Motor neuron (in vitro differentiated cells): ENCODE data around the gene TM4SF18. TPM values are rescaled to one million over a fixed set of nuclear protein-coding genes. Genes with fewer than 3 reads are reported as not detected.

ENCODE experiments used
- ATAC-seq, 8 experiments: fragments of 200-7000 bp; cut with Tn5 transposase; replicated peaks in 6 of 8; 2 replicates each; pipeline ENCODE4 v1.8.0; 2021; ENCODE audit warnings: mild to moderate bottlenecking in 8 of 8, moderate library complexity in 8 of 8
- H3K27ac ChIP-seq, 2 donors: fragments of 250-450 bp; sonication (Bioruptor Pico); 2 replicates each; pipeline ENCODE4 v1.9.0; 2021; ENCODE audit warnings: antibody characterized with exemption in 2 of 2, mild to moderate bottlenecking in 2 of 2, moderate library complexity in 1 of 2
- H3K4me1 ChIP-seq, 2 donors: fragments of 250-450 bp; sonication (Bioruptor Pico); replicated peaks in 1 of 2; 2 replicates each; pipeline ENCODE4 v1.6.1; 2021; ENCODE audit warnings: antibody characterized with exemption in 2 of 2, mild to moderate bottlenecking in 2 of 2, moderate library complexity in 1 of 2
- H3K4me3 ChIP-seq, 5 donors: fragments of 250-450 bp; sonication (Bioruptor Pico); 2 replicates each; pipeline ENCODE4 v1.9.0; 2021; ENCODE audit warnings: antibody characterized with exemption in 5 of 5, mild to moderate bottlenecking in 5 of 5, moderate library complexity in 4 of 5
- WGBS, 10 experiments: fragments of 450-650 bp; shearing (Covaris generic); methylation state at CpG; one replicate each; pipeline ENCODE4 v1.0.0; 2022; 5-methylcytosine and 5-hydroxymethylcytosine counted together
- in situ Hi-C, 9 experiments: fragments of 400-800 bp; cut with MboI; loops; one replicate each; pipeline ENCODE4 v1.15.0; 2021; ENCODE audit warnings: low sequenced_read_pairs in 9 of 9, low pct_unique_long_range_greater_than_20kb in 2 of 9; ENCODE audit not compliant: unreplicated experiment in 9 of 9
- total RNA-seq, 8 experiments: library from RNA; unstranded; fragments of 300-600 nt; gene quantifications; 2 replicates each; pipeline versions ENCODE4 v1.2.3 to v1.2.4, GENCODE V29; 2022

TM4SF18 gene
- total RNA-seq, 8 experiments from 2014 or later: under 0.01 to 0.86 (median 0.28) TPM; not detected in 1

- peaks cover 0 to 6% of the 10 kb centered on the region in 2 donors for H3K4me1 ChIP-seq
- WGBS, 10 experiments: 43 to 100% (median 100%) methylated on average over 1 of the region's 1 CpG; no CpG with 5 or more reads in 3 of the 10 experiments
- H3K27ac ChIP-seq: no peak overlapping the region
- H3K4me3 ChIP-seq: no peak overlapping the region
- in situ Hi-C loops: no loop called here
- no peak for ATAC-seq
Observed at GRCh38 chr3:149374391-149374790, 41.0 kb upstream of the TM4SF18 start.

GRCh38 chr3:149373235-149374125 is 40.0 kb upstream of the TM4SF18 start:
- in situ Hi-C loops: no loop called here
- H3K27ac ChIP-seq: no peak overlapping the region
- peaks cover 0 to 6% of the 10 kb centered on the region in 2 donors for H3K4me1 ChIP-seq
- 0 to 86% (median 54%) methylated on average over 1 to 2 of the region's 2 CpGs for WGBS, 10 experiments
- no peak overlapping the region for H3K4me3 ChIP-seq
- ATAC-seq: peak in 2 of 8 experiments; percentile 92 to 96

GRCh38 chr3:149371723-149372114 is 38.3 kb upstream of the TM4SF18 start:
- H3K4me1 ChIP-seq: peaks cover 0 to 6% of the 10 kb centered on the region in 2 donors
- in situ Hi-C loops: no loop called here
- ATAC-seq: no peak
- H3K4me3 ChIP-seq: no peak overlapping the region
- WGBS, 10 experiments: 31 to 100% (median 82%) methylated on average over 1 to 2 of the region's 2 CpGs; no CpG with 5 or more reads in 1 of the 10 experiments
- H3K27ac ChIP-seq: no peak overlapping the region

- H3K4me3 ChIP-seq: no peak overlapping the region
- WGBS, 10 experiments: 20 to 90% (median 76%) methylated on average over 1 to 7 of the region's 7 CpGs
- H3K27ac ChIP-seq: no peak overlapping the region
- in situ Hi-C loops: no loop called here
- peaks cover 0 to 6% of the 10 kb centered on the region in 2 donors for H3K4me1 ChIP-seq
- peak in 2 of 8 experiments; percentile 50 to 73 for ATAC-seq
Observed at GRCh38 chr3:149371001-149371722, 37.7 kb upstream of the TM4SF18 start.

- WGBS, 10 experiments: 17 to 88% (median 53%) methylated on average over 1 to 3 of the region's 3 CpGs; no CpG with 5 or more reads in 1 of the 10 experiments
- no peak overlapping the region for H3K27ac ChIP-seq
- no peak overlapping the region for H3K4me3 ChIP-seq
- peaks cover 0 to 6% of the 10 kb centered on the region in 2 donors for H3K4me1 ChIP-seq
- ATAC-seq: peak in 1 of 8 experiments; percentile 10
- in situ Hi-C loops: no loop called here
Observed at GRCh38 chr3:149369991-149370866, 36.8 kb upstream of the TM4SF18 start.

GRCh38 chr3:149368674-149369497 is 35.5 kb upstream of the TM4SF18 start:
- in situ Hi-C loops: no loop called here
- 38 to 97% (median 60%) methylated on average over 5 to 6 of the region's 6 CpGs; no CpG with 5 or more reads in 1 of the 10 experiments for WGBS, 10 experiments
- Histone ChIP-seq H3K4me3 (no peak overlapping the region), H3K27ac (no peak overlapping the region), H3K4me1 (peaks cover 0 to 6% of the 10 kb centered on the region in 2 donors)
- ATAC-seq: peak in 6 of 8 experiments; percentile 40 to 80 (median 64)

GRCh38 chr3:149368201-149368673 is 34.8 kb upstream of the TM4SF18 start:
- WGBS, 10 experiments: 63 to 98% (median 90%) methylated on average over 3 to 6 of the region's 6 CpGs
- H3K4me1 ChIP-seq: peaks cover 0 to 6% of the 10 kb centered on the region in 2 donors
- in situ Hi-C loops: no loop called here
- H3K4me3 ChIP-seq: no peak overlapping the region
- no peak for ATAC-seq
- no peak overlapping the region for H3K27ac ChIP-seq

- no peak overlapping the region for H3K27ac ChIP-seq
- peaks cover 0 to 6% of the 10 kb centered on the region in 2 donors for H3K4me1 ChIP-seq
- 0 to 100% (median 82%) methylated on average over 1 to 3 of the region's 3 CpGs for WGBS, 10 experiments
- in situ Hi-C loops: no loop called here
- no peak overlapping the region for H3K4me3 ChIP-seq
- ATAC-seq: peak in 3 of 8 experiments; percentile 54 to 89 (median 84)
Observed at GRCh38 chr3:149366941-149367840, 33.8 kb upstream of the TM4SF18 start.

- Histone ChIP-seq H3K27ac (no peak overlapping the region), H3K4me3 (no peak overlapping the region), H3K4me1 (peaks cover 0 to 6% of the 10 kb centered on the region in 2 donors)
- ATAC-seq: no peak
- in situ Hi-C loops: no loop called here
- WGBS, 10 experiments: 69 to 100% (median 89%) methylated on average over 1 to 2 of the region's 2 CpGs
Observed at GRCh38 chr3:149366031-149366430, 32.6 kb upstream of the TM4SF18 start.

- 60 to 100% (median 83%) methylated on average over 1 to 2 of the region's 2 CpGs; no CpG with 5 or more reads in 4 of the 10 experiments for WGBS, 10 experiments
- no peak overlapping the region for H3K4me3 ChIP-seq
- H3K27ac ChIP-seq: no peak overlapping the region
- H3K4me1 ChIP-seq: no peaks in the 10 kb centered on the region
- no peak for ATAC-seq
- in situ Hi-C loops: no loop called here
Observed at GRCh38 chr3:149364624-149365023, 31.2 kb upstream of the TM4SF18 start.

- Histone ChIP-seq H3K4me3 (no peak overlapping the region), H3K27ac (no peak overlapping the region), H3K4me1 (no peaks in the 10 kb centered on the region)
- in situ Hi-C loops: no loop called here
- peak in 3 of 8 experiments; percentile 12 to 23 (median 15) for ATAC-seq
- WGBS, 10 experiments: 43 to 100% (median 89%) methylated on average over 1 to 2 of the region's 2 CpGs; no CpG with 5 or more reads in 3 of the 10 experiments
Observed at GRCh38 chr3:149363053-149363452, 29.6 kb upstream of the TM4SF18 start.
